Measurements from ENCODE around the gene LDB3. TPM values are rescaled to one million over a fixed set of nuclear protein-coding genes. Genes with fewer than 3 reads are reported as not detected.
"Not testable (repeated sequence)": the region's sequence is repeated elsewhere in the genome, so short reads cannot be mapped to it uniquely, and the experiment has no call there.

The LDB3 gene
- total RNA-seq = 314 TPM

GRCh38 chr10:86668297-86669165 is at the start of gene LDB3:
TSS of gene LDB3 (plus strand) at chr10:86668511. CDS start at chr10:86668692, 181 bp downstream.
- peak; percentile 87 for DNase-seq

GRCh38 chr10:86628311-86628710 is 40.0 kb upstream of the LDB3 start:
- no peak for DNase-seq

GRCh38 chr10:86630079-86630478 is 38.2 kb upstream of the LDB3 start:
- DNase-seq = peak; percentile 87

GRCh38 chr10:86632009-86632800 is 36.1 kb upstream of the LDB3 start:
- DNase-seq = peak; percentile 69

- DNase-seq = no peak
These were observed 35.4 kb upstream of the LDB3 start for GRCh38 chr10:86632951-86633350.

- DNase-seq = no peak
These were observed 32.9 kb upstream of the LDB3 start for GRCh38 chr10:86635402-86635801.

GRCh38 chr10:86636311-86636710 is 32.0 kb upstream of the LDB3 start:
- DNase-seq = no peak

GRCh38 chr10:86642021-86642420 is 26.3 kb upstream of the LDB3 start:
- no peak for DNase-seq

- DNase-seq = no peak
These were observed 25.8 kb upstream of the LDB3 start for GRCh38 chr10:86642499-86642898.

GRCh38 chr10:86644152-86644793 is 24.0 kb upstream of the LDB3 start:
- no peak for DNase-seq

GRCh38 chr10:86644794-86645445 is 23.4 kb upstream of the LDB3 start:
- DNase-seq = no peak

GRCh38 chr10:86645621-86646165 is 22.6 kb upstream of the LDB3 start:
- DNase-seq = not testable (repeated sequence)

- peak; percentile 37 for DNase-seq
These were observed 21.8 kb upstream of the LDB3 start for GRCh38 chr10:86646532-86646931.

- DNase-seq = no peak
These were observed 21.4 kb upstream of the LDB3 start for GRCh38 chr10:86646933-86647332.

GRCh38 chr10:86647773-86648703 is 20.3 kb upstream of the LDB3 start:
- DNase-seq = no peak

GRCh38 chr10:86648704-86649427 is 19.4 kb upstream of the LDB3 start:
- DNase-seq = peak; percentile 95

- DNase-seq = no peak
These were observed 18.7 kb upstream of the LDB3 start for GRCh38 chr10:86649471-86650150.

GRCh38 chr10:86650151-86650550 is 18.2 kb upstream of the LDB3 start:
- no peak for DNase-seq

GRCh38 chr10:86651021-86651471 is 17.3 kb upstream of the LDB3 start:
- DNase-seq = no peak
